ENCODE data around the gene DPPA5. TPM values are rescaled to one million over a fixed set of nuclear protein-coding genes. Genes with fewer than 3 reads are reported as not detected.
A peak's percentile ranks its signal among the peaks of the same experiment; 100 is the strongest.
"Not testable (repeated sequence)": the region's sequence is repeated elsewhere in the genome, so short reads cannot be mapped to it uniquely, and the experiment has no call there.

The DPPA5 gene, protein sequence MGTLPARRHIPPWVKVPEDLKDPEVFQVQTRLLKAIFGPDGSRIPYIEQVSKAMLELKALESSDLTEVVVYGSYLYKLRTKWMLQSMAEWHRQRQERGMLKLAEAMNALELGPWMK
- not detected in 2 replicates for total RNA-seq

GRCh38 chr6:73353636-73354593 is at the start of gene DPPA5:
Gene DPPA5, minus strand, starts transcription at chr6:73354276. Its CDS starts 51 bp downstream, at chr6:73354225.
- DNase-seq (ENCODE audit: low read depth) = no peak

DNA sequence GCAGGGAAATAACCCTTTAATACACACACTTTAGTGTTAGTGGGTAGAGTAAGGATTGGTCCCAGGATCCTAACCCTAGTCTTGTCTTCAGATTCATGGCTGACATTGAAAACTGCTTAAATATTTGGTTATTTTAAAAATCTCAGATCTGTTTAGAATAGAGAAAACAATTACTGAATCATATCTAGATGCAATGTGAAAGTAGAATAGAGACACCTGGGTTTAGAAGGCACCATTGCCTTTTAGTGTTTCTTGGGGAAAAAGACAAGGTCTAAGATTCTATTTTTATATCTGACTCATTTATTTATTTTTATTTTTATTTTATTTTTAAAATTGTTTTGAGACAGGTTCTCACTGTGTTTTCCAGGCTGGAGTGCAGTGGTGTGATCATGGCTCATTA is 46.6 kb upstream of the DPPA5 start:
- DNase-seq (ENCODE audit: low read depth) = no peak

- DNase-seq (ENCODE audit: low read depth) = no peak
Measured at GRCh38 chr6:73395875-73396274, 41.8 kb upstream of the DPPA5 start.

DNA sequence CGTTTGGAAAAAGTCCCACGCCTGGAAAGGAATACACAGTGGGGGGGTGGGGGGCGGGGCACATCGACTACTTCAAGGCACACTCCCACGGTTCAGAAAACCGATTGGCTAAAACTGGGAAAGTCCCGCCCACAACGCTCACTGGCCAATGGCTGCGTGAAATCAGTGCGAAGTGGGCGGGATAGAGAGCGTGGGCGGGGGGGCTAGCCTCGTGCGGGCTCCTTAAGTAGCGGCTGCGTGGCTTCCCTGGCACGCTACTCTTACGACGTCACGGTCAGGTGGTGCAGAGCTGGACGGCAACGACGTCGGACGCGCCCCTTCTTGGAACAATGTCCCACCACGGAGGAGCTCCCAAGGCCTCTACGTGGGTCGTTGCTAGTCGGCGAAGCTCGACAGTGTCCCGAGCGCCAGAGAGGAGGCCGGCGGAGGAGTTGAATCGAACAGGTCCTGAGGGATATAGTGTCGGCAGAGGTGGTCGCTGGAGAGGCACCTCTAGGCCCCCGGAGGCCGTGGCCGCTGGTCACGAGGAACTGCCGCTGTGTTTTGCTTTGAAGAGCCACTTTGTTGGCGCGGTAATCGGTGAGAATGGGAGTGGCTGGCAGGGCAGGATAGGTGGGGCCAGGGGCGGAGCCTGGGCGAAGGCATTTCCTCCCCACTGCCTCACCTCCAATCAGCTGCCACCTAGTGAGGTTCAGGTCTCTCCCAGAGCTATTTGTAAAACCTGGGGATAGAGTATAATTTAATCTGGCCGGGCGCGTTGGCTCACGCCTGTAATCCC is 40.7 kb upstream of the DPPA5 start, which contains the start of gene DDX43:
DDX43 (plus strand) TSS at position 252 of the 778 bp plus-strand sequence; CDS start at position 330, 78 bp downstream.
- peak; percentile 37 for DNase-seq (ENCODE audit: low read depth)

GRCh38 chr6:73393278-73393677 is 39.2 kb upstream of the DPPA5 start:
- no peak for DNase-seq (ENCODE audit: low read depth)

DNA sequence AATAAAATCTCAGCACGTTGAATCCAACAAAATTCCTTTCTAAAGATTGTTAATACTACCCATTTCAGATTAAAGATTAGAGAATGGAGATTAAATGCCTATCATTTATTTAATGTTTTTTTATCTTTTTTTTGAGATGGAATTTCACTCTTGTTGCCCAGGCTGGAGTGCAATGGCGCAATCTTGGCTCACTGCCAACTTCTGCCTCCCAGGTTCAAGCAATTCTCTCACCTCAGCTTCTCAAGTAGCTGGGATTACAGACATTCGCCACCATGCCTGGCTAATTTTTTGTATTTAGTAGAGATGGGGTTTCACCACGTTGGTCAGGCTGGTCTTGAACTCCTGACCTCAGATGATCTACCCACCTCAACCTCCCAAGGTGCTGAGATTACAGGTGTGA is 38.1 kb upstream of the DPPA5 start:
- not testable (repeated sequence) for DNase-seq (ENCODE audit: low read depth)

DNA sequence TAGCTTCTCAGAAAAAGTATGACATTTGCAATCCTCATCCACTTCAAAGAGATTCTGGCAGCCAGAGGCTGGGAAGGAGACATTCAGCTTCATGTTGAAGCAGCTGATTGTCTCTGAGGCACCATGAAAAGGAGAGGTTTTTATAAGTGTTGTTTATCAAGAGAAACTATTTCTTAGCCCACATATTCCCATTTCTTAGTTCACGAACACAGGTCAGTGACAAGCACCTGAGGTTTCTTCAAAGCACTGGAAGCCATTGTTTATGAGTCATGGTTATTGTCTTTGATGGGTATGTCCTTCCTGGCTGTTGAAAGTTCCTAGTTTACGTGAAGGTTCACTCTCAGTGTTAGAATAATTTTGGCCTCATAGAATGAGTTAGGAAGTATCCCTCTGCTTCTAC is 37.6 kb upstream of the DPPA5 start:
- DNase-seq (ENCODE audit: low read depth) = peak; percentile 50

DNA sequence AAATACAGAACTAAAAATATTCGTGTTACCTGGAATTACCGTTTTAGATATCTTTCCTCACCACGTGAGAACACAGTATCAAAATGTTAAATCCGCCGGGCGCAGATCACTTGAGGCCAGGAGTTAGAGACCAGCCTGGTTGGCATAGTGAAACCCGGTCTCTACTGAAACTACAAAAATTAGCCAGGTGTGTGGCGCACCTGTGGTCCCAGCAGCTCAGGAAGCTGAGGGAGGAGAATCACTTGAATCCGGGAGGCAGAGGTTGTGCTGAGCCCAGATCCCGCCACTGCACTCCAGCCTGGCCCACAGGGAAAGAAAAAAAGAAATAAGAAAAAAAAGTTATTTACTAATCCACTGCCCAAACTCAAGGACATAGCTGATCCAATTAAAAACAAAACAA is 35.8 kb upstream of the DPPA5 start:
- DNase-seq (ENCODE audit: low read depth) = no peak

- DNase-seq (ENCODE audit: low read depth) = peak; percentile 33
Measured at GRCh38 chr6:73388800-73389512, 34.9 kb upstream of the DPPA5 start.

- no peak for DNase-seq (ENCODE audit: low read depth)
Measured at GRCh38 chr6:73388433-73388799, 34.3 kb upstream of the DPPA5 start.

GRCh38 chr6:73382462-73383113 is 28.5 kb upstream of the DPPA5 start:
- DNase-seq (ENCODE audit: low read depth) = peak; percentile 16

DNA sequence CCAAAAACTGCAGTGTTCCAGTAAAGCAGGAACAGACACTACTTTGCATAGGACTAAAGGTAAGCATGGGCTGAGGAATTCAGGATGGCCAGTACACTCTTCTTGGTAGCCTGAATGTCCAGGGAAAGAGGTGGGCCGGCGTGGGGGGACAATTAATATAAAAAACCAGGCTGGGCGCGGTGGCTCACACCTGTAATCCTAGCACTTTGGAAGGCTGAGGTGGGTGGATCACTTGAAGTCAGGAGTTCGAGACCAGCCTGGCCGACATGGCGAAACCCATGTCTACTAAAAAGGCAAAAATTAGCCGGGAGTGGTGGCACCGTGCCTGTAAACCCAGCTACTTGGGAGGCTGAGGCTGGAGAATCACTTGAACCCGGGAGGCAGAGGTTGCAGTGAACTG is 27.5 kb upstream of the DPPA5 start:
- not testable (repeated sequence) for DNase-seq (ENCODE audit: low read depth)

DNA sequence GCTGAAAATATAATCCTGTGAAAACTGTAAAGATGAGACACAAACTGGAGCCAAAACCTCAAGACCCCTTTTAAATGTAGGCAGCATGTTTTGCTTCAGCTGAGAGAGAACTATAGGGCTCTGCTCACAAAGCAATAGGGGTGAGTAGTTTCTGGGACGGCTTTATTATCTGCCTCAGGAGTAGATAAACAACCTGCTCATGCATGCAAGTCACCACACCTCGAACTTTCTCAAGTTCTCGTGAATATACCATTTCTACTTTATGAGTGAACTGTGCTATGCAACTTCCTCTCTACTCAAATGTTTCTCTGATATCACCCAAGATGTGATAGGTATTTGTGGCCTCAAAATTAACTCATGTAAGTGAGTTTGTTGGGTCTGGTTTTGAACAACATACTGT is 23.1 kb upstream of the DPPA5 start:
- no peak for DNase-seq (ENCODE audit: low read depth)

DNA sequence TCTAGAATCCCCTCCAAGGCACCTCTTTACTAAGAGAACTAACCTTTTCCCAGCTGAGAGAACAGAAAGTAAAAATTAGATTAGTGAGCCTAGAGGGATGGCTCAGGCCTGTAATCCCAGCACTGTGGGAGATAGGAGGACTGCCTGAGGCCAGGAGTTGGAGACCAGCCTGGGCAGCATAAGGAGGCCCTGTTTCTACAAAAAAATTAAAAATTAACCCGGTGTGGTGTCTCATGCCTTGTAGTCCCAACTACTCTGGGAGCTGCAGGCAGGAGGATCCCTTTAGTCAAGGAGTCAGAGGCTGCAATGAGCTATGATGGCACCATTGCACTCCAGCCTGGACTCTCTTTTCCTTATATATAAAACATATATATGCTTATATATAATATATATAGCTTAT is 21.1 kb upstream of the DPPA5 start:
- peak; percentile 58 for DNase-seq (ENCODE audit: low read depth)

GRCh38 chr6:73372516-73372915 is 18.4 kb upstream of the DPPA5 start:
- DNase-seq (ENCODE audit: low read depth) = no peak

GRCh38 chr6:73371984-73372383 is 17.9 kb upstream of the DPPA5 start:
- no peak for DNase-seq (ENCODE audit: low read depth)

DNA sequence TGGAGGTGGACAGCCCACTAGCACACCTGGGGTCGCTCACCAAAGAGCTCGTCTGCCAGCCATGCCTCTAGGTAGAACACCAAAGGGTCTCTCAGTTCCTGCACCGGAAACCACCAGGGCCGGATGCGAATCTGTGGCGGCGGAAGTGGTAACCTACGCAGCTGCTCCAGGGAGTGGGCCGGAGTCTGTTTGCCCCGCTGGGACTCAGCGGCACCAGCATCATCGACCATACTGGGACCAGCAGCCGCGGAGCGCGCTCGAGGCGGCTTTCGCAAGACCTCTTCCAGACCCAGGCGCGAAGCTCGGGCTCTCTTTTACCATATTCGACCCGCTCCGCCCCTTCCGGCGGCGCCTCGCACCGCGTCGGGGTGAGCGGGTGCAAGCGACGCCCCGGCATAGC is 15.5 kb upstream of the DPPA5 start, which contains the start of gene OOEP:
OOEP (minus strand) TSS at position 335 of the 400 bp plus-strand sequence; CDS start at position 230, 105 bp downstream.
- no peak for DNase-seq (ENCODE audit: low read depth)

GRCh38 chr6:73369157-73369556 is 15.1 kb upstream of the DPPA5 start:
- no peak for DNase-seq (ENCODE audit: low read depth)

- DNase-seq (ENCODE audit: low read depth) = no peak
Measured at GRCh38 chr6:73368675-73369074, 14.6 kb upstream of the DPPA5 start.

DNA sequence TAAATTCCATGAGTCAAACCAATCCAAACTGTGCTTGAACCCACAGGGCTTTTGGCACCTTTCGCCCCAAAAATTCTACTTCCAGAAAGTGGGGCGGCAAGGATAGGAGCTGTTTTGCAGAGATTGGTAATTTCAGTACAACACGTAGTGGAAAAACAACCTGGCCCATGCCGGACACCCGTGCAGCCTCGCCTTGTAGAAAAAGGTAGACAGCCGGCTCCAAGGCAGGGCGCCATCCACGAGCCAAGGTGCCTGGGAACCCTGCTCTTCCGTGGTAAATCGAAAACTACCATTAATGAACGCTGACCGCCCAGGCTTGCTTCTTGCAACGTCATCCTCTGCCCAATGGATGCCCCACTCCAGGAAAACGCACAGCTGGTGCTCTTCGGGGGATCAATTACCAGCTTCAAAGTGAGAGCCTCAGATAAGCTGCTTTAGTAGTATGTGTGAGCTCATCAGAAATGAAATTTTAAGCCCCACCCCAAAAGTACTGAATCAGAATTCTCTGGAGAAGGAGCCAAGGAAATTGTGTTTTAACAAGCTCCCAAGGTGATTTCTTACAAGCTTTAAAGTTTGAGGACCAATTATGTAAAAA is 13.8 kb upstream of the DPPA5 start:
- no peak for DNase-seq (ENCODE audit: low read depth)

GRCh38 chr6:73364549-73364948 is 10.5 kb upstream of the DPPA5 start:
- no peak for DNase-seq (ENCODE audit: low read depth)

Data from renal cortical epithelial cell (primary cell).